ENCODE data around the gene IL36B. TPM values are rescaled to one million over a fixed set of nuclear protein-coding genes. Genes with fewer than 3 reads are reported as not detected.

Gene IL36B
- total and polyA plus RNA-seq, 8 donors, result not detected

GRCh38 chr2:113032737-113033136, 19.9 kb downstream of the IL36B start:
- Histone ChIP-seq H3K4me3 (no peak overlapping the region), H3K36me3 (no peaks in the 10 kb centered on the region), H3K27ac (no peak overlapping the region), H3K9me3 (no peaks in the 10 kb centered on the region), H3K27me3 (peaks cover 2 to 18% of the 10 kb centered on the region in 2 donors), H3K4me1 (no peaks in the 10 kb centered on the region)
- intact Hi-C loops (cut with DNase I), result no loop called here
- no peak for DNase-seq
- no peak for TF ChIP-seq CTCF (IDR thresholded peaks at IDR 0.05)
- ATAC-seq, result no peak

- H3K9me3 ChIP-seq, result no peaks in the 10 kb centered on the region
- H3K36me3 ChIP-seq, result no peaks in the 10 kb centered on the region
- H3K4me3 ChIP-seq, result no peak overlapping the region
- no peak for TF ChIP-seq CTCF (IDR thresholded peaks at IDR 0.05)
- DNase-seq (no peak), ATAC-seq (no peak)
- no peak overlapping the region for H3K27ac ChIP-seq
- intact Hi-C loops (cut with DNase I), result no loop called here
- peaks cover 5 to 36% of the 10 kb centered on the region in 2 donors for H3K27me3 ChIP-seq
- H3K4me1 ChIP-seq, result no peaks in the 10 kb centered on the region
Observed at GRCh38 chr2:113028112-113028511, 24.6 kb downstream of the IL36B start.

GRCh38 chr2:113027691-113028090, 25.0 kb downstream of the IL36B start:
- ATAC-seq, result no peak

GRCh38 chr2:113025737-113026136, 26.9 kb downstream of the IL36B start:
- no peaks in the 10 kb centered on the region for H3K36me3 ChIP-seq
- DNase-seq, result no peak
- H3K4me1 ChIP-seq, result no peaks in the 10 kb centered on the region
- no peak for TF ChIP-seq CTCF (IDR thresholded peaks at IDR 0.05)
- no peak overlapping the region for H3K4me3 ChIP-seq
- peaks cover 5 to 33% of the 10 kb centered on the region in 2 donors for H3K27me3 ChIP-seq
- no peaks in the 10 kb centered on the region for H3K9me3 ChIP-seq
- no peak for ATAC-seq
- no peak overlapping the region for H3K27ac ChIP-seq
- intact Hi-C loops (cut with DNase I), result no loop called here

More at GRCh38 chr2:113027691-113028090, 25.0 kb downstream of the IL36B start:
- H3K9me3 ChIP-seq, result no peaks in the 10 kb centered on the region
- no peak for TF ChIP-seq CTCF (IDR thresholded peaks at IDR 0.05)
- no peaks in the 10 kb centered on the region for H3K36me3 ChIP-seq
- H3K4me1 ChIP-seq, result no peaks in the 10 kb centered on the region
- no peak overlapping the region for H3K27ac ChIP-seq
- H3K27me3 ChIP-seq, result peaks cover 5 to 36% of the 10 kb centered on the region in 2 donors
- no peak overlapping the region for H3K4me3 ChIP-seq
- DNase-seq, result no peak
- intact Hi-C loops (cut with DNase I), result no loop called here

GRCh38 chr2:113024764-113025163, 27.9 kb downstream of the IL36B start:
- peaks cover 5 to 28% of the 10 kb centered on the region in 2 donors for H3K27me3 ChIP-seq
- H3K27ac ChIP-seq, result no peak overlapping the region
- H3K4me1 ChIP-seq, result no peaks in the 10 kb centered on the region
- no peaks in the 10 kb centered on the region for H3K36me3 ChIP-seq
- H3K9me3 ChIP-seq, result no peaks in the 10 kb centered on the region
- no peak overlapping the region for H3K4me3 ChIP-seq
- ATAC-seq (no peak), DNase-seq (no peak)
- intact Hi-C loops (cut with DNase I), result no loop called here
- TF ChIP-seq CTCF (IDR thresholded peaks at IDR 0.05), result no peak

Measured in left lung (tissue), 10 donors.